ENCODE results near the gene DNAJC30.
"Not testable (repeated sequence)": the region's sequence is repeated elsewhere in the genome, so short reads cannot be mapped to it uniquely, and the experiment has no call there.

The DNAJC30 gene

DNA sequence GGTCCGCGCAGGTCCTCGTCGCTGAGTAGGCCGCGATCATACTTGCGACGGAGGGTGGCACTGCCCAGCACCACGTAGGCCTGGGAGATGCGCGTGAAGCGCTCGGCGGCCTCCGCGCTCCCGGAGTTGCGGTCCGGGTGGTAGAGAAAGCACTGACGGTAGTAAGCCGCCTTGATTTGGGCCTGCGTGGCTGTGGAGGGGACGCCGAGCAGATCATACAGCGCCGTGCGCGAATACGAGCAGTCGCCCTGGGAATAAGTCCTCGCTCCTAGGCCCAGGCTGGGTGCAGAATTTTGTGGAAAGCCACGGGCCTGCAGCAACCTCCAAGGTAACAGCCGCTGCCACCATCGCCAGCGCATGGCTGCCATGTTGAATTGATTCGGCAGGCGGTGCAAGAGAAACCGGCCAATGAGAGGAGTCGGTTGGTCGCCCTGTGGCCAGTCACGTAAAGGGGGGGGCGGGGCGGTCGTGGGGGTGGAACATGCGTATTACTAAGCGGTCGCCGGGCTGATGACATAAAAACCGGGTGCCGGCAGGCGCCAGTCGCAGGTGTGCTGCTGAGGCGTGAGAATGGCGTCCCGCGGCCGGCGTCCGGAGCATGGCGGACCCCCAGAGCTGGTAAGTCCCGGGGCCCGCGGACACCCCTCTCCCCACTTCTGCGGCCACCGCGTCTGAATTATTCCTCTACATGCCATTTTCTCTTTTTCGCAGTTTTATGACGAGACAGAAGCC lies at the start of gene DNAJC30, which contains the start of gene BUD23:
TSS of gene DNAJC30 (minus strand) at position 398 of the 732 bp plus-strand sequence. CDS start at position 368, 30 bp downstream.
TSS of gene BUD23 (plus strand) at position 542 of the 732 bp plus-strand sequence. CDS start at position 571, 29 bp downstream.
- peak; percentile 97 for DNase-seq

GRCh38 chr7:73732397-73732796 lies 49.1 kb upstream of the DNAJC30 start:
- no peak for DNase-seq

DNA sequence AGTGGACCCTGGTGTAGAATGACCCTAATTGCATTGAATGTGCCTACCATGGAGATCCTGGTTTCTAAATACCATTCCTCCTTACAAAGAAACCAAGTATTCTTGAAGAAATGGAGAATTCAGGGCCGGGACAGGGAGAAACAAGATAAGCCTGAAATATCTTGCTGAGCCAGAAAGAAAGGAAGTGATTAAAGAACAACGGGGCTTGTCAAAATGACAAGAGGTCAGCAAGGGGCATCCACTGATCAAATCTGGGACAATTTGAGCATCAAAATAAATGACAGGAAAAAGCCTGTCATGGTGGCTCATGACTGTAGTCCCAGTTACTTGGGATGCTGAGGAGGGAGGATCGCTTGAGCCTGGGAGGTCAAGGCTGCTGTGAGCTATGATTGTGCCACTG lies 47.2 kb upstream of the DNAJC30 start:
- no peak for DNase-seq

DNA sequence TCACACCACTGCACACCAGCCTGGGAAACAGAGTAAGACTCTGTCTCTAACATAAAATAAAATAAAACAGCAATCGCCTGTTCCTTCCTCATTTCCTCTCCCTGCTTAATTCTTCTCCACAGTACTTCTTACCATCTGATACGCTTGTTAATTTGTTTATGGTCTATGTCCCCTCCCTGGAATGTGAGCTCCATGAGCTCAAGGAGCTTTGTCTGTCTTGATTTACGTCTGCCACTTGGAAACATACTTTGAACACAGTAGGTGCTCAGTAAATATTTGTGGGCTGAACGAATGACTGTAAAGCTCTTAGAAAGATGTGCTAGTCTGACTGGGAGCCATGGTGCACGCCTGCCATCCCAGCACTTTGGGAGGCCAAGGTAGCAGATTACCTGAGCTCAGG lies 45.3 kb upstream of the DNAJC30 start:
- DNase-seq, result no peak

- no peak for DNase-seq
These were observed 44.7 kb upstream of the DNAJC30 start for GRCh38 chr7:73727952-73728351.

- no peak for DNase-seq
These were observed 42.8 kb upstream of the DNAJC30 start for GRCh38 chr7:73726083-73726466.

- DNase-seq, result no peak
These were observed 40.6 kb upstream of the DNAJC30 start for GRCh38 chr7:73723813-73724212.

GRCh38 chr7:73722785-73723184 lies 39.5 kb upstream of the DNAJC30 start:
- no peak for DNase-seq

- not testable (repeated sequence) for DNase-seq
These were observed 38.9 kb upstream of the DNAJC30 start for GRCh38 chr7:73722182-73722581.

DNA sequence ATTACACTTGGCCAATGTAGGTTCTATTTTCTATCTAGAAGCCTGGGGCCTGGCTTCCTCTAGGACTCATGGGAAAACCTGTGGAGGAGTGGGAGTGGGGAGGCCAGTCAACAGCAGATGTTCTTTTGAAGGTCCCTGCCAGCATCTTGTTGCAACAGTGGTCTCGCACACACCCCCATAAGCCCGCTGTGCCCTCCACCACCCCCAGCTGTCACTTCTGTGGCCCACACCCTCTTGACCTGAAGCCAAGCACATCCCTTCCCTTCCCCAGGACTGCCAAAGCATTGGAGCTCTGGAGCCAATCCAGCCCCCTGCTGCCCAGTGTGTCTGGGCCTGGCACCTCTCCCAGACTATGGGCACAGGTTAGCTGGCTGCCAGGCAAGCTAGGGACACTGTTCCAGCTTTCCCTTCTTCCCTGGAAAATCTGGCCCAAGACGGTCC lies 38.1 kb upstream of the DNAJC30 start:
- no peak for DNase-seq

DNA sequence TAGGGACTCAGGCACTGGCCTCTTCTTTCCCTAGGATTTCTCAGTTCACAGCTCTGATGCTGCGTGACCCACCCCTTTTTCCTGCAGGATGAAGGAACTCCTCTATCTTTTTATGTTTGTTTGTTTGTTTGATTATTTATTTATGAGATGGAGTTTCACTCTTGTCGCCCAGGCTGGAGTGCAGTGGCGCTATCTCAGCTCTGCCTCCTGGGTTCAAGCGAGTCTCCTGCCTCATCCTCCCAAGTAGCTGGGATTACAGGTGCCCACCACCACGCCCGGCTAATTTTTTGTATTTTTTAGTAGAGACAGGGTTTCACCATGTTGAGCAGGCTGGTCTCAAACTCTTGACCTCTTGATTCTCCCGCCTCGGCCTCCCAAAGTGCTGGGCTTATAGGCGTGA lies 37.2 kb upstream of the DNAJC30 start:
- not testable (repeated sequence) for DNase-seq

- DNase-seq, result no peak
These were observed 36.5 kb upstream of the DNAJC30 start for GRCh38 chr7:73719806-73720169.

DNA sequence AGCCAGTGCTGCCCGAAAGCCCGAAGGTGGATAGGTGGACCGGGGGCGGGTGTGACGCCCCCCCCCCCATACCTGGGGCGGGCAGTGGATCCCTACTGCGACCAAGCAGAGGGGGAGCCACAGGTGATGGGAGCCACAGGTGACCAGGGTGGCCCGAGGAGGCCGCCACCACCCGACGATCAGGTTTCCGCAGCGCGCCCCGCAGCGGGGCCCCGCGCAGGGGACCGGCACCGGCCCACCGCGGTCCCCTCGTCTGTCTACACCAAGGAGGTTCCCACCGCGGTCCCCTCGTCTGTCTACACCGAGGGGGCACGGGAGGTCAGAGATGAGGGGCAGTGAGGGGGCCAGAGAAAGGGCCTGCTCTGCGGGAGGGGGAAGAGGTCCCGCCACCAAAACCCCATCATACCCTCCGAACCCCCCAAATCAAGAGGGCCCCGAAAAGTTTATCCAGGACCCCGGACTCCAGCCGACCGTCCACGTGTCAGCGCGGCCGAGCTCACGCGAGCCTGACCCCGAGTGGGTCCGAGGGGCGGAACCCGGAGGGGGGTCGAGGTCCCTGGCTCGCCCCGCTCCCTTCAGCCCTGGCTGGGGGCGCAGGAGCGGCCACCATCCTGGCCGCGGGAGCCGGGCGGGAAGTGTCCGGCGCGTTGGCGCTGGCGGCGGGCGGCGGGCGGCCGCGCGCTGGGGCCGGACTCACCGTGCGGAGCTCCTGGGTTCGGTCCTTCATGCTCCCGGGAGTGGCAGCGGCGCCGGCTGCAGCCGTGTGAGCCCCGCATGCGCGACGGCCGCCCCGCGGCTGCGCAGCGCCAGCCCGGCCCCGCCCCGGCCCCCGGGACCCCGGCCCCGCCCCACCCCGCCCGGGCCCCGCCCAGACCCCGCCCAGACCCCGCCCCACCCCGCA lies 35.9 kb upstream of the DNAJC30 start, which contains the start of gene STX1A:
TSS of gene STX1A (minus strand) at position 765 of the 901 bp plus-strand sequence. CDS start at position 727, 38 bp downstream.
- DNase-seq, result peak; percentile 66

DNA sequence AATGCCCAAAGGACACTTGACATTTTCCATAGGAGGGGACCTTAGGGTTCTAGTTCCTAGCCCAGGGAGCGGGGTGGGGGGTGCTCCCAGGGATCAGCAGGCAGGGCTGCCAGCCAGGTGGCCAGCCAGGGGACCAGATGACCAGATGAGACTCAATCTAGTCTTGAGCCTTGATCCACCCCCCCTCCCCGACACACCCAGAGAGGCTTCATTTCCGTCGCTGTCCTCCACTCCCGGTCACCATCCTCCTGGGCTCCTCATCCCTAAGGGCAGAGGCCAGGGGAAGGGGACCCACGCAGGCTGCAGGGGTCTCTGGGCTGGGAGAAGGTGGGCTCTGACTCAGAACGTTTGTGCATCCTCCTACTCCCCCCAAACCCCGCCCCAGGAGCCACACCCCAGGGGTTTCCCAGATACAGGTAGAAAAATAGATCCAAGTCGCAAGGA lies 35.2 kb upstream of the DNAJC30 start:
- peak; percentile 20 for DNase-seq

- DNase-seq, result peak; percentile 80
These were observed 34.7 kb upstream of the DNAJC30 start for GRCh38 chr7:73717991-73718405.

DNA sequence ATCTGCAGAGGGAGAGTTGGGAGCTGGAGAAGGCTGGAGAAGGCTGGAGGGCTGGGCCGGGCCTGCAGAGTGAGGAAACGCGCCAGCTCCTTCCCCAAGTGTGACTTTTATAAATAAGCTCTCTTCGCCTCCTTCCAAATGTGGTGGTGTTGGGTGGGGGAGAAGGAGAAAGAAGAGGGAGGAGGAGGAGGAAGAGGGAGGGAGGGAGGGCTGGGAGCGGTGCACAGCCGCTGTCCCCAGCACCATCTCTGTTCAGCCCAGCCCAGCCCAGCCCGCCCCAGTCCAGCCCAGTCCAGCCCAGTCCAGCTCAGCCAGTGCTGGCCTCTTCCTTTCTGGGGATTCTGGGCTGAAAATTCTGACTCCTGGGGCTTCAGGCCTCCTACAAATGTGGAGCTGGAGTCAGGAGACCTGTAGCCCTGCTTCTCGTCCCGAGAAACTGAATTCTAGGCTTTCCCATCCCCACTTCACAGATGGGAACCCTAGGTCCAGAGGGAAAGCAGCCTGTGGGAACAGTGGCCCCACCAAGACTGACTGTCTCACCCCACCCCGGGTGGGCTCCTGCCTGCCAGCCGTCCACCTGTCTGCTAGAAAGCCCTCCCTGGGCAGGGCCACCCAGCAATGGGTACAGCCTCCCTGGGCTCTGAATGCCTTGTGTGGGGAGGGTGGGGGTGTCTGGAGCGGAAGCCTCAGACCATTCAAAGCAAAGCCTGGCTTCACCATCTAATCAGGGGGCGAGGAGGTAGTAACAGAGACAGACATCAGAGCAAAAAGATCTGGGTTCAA lies 34.0 kb upstream of the DNAJC30 start:
- no peak for DNase-seq

DNA sequence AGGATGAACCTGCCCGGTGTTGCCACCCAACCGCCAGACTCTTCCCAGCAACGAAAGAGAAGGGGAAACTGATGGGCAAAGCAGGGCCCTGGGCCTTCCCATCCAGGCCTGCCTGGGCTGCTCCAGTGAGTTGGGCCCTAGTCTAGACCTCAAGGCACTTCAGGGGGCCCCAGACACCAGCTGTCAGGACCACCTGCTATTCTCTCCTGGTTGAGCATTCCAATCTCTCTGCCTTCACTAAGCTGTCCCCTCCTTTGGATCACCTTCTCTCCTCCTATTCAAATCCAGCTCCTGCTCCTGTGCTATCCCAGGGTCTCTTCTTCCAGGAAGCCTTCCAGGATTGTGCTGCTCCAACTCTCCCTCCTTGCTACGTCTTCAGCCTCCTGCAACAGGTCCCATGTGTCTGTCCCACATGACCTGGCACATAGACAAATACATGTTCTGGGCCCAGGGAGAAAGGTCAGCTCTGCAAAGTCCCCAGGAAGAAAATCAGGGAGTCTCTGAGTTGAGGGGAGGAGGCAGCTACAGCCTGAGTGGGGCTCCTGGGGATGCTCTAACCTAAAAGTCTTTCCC lies 33.2 kb upstream of the DNAJC30 start:
- DNase-seq, result no peak

DNA sequence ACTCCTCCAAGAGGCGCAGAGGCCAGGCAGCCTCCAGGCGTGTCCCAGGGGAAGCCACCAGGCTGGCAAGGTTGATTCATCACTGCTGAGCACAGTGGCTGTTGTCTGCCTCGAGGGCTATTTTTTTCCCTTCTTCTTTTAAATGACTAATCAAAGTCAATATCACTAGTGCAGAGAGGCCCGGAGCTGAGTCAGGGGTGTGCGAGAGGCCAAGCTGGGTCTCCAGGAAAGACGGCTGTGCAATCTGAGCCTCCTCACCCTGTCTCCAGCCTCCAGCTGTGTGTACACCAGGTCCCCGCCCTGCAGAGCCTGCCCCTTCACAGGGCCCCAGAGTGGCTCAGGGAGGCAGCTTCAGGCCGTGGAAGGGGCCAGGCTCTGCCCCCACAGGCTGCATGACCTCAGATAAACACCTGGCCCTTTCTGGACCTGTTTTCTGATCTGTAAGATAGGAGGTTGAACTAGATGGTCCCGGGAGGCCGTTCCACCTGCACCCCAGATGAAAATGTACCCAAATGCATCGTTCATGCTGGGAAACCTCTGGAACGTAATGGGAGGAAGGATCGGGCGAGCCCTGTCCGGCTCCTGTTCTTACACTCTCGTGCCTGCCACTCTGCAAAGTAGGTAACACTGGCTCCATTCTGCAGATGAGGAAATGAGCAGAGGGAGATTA lies 32.5 kb upstream of the DNAJC30 start:
- DNase-seq, result peak; percentile 34

- not testable (repeated sequence) for DNase-seq
These were observed 30.1 kb upstream of the DNAJC30 start for GRCh38 chr7:73713319-73713718.

GRCh38 chr7:73712773-73713172 lies 29.5 kb upstream of the DNAJC30 start:
- no peak for DNase-seq

DNA sequence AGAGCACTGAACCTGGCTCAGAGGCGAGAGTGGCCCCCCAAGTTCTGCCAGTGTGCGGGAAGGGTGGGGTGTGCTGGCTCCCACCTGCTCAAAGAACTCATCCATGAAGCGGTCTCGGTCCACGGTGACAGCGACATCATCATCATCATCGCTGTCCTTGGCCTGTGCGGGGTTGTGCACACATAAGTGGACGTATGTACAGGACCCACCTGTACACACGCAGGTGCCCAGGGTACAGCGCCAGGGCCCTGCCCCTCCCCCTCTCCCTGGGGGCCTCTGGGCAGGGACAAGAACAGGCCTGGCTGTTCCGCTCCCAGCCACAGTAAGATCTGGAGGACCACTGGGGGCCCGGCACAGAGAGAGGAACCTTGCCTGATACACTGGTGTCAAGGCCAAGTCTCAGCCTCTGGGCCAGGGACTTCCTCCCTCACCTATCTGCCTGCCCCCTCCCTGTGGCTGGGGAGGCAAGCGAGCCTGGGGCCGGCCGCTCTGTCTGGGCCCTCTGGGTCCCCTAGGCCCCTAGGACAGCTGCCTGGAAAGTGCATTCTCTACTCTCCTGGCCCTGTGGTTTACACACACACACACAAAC lies 25.8 kb upstream of the DNAJC30 start:
- no peak for DNase-seq

Measured in stimulated activated naive CD4-positive, alpha-beta T cell treated with Interleukin-2 at 50 U/mL for 16 hours (primary cell).